H9 (cell line): Measurements from ENCODE around the gene TSPYL4. TPM values are rescaled to one million over a fixed set of nuclear protein-coding genes. Genes with fewer than 3 reads are reported as not detected.

Experiments used
- DNase-seq: peaks from one replicate; pipeline ENCODE4 v3.0.0-alpha.2; 2017
- H2AFZ ChIP-seq: one replicate; pipeline ENCODE4 v1.6.1; 2013; ENCODE audit warnings: mild to moderate bottlenecking, low read length, control low read depth, moderate library complexity
- H2AK5ac ChIP-seq: 2 replicates; pipeline ENCODE4 v1.6.1; 2013; ENCODE audit warnings: low read length, control low read depth, mixed read lengths; ENCODE audit not compliant: insufficient read length
- H2BK120ac ChIP-seq: one replicate; pipeline ENCODE4 v1.6.1; 2013; ENCODE audit warnings: low read depth, mild to moderate bottlenecking, low read length, control low read depth, inconsistent platforms; ENCODE audit not compliant: poor library complexity, severe bottlenecking
- H2BK12ac ChIP-seq: 2 replicates; pipeline ENCODE4 v1.6.1; 2013; ENCODE audit warnings: low read length, control low read depth, mixed read lengths, low read depth; ENCODE audit not compliant: insufficient read length
- H2BK15ac ChIP-seq: 2 replicates; pipeline ENCODE4 v1.6.1; 2013; ENCODE audit warnings: low read depth, low read length, control low read depth
- H2BK20ac ChIP-seq: one replicate; pipeline ENCODE4 v1.6.1; 2013; ENCODE audit warnings: low read depth, mild to moderate bottlenecking, low read length, control low read depth, inconsistent platforms; ENCODE audit not compliant: poor library complexity, severe bottlenecking
- H2BK5ac ChIP-seq: 2 replicates; pipeline ENCODE4 v1.6.1; 2013; ENCODE audit warnings: low read length, control low read depth, mixed read lengths; ENCODE audit not compliant: insufficient read length
- H3K14ac ChIP-seq: 2 replicates; pipeline ENCODE4 v1.6.1; 2013; ENCODE audit warnings: low read length, control low read depth; ENCODE audit not compliant: insufficient read depth
- H3K18ac ChIP-seq: 2 replicates; pipeline ENCODE4 v1.6.1; 2013; ENCODE audit warnings: low read depth, mild to moderate bottlenecking, mixed read lengths, low read length, control low read depth; ENCODE audit not compliant: insufficient read length
- H3K23ac ChIP-seq: 2 replicates; pipeline ENCODE4 v1.6.1; 2013; ENCODE audit warnings: low read length, control low read depth, mixed read lengths, low read depth; ENCODE audit not compliant: insufficient read length
- H3K23me2 ChIP-seq: 2 replicates; pipeline ENCODE4 v1.6.1; 2013; ENCODE audit warnings: low read depth, mild to moderate bottlenecking, mixed read lengths, low read length, control low read depth; ENCODE audit not compliant: insufficient read length, poor library complexity, severe bottlenecking
- H3K27ac ChIP-seq: 2 replicates; pipeline ENCODE4 v1.5.1; 2013; ENCODE audit warnings: low read length, control low read depth, mixed read lengths, low read depth; ENCODE audit not compliant: insufficient read length
- H3K27me3 ChIP-seq: 2 replicates; pipeline ENCODE4 v1.6.1; 2013; ENCODE audit warnings: low read length, control low read depth, inconsistent platforms; ENCODE audit not compliant: insufficient read depth
- H3K4ac ChIP-seq: 2 replicates; pipeline ENCODE4 v1.6.1; 2013; ENCODE audit warnings: low read depth, mild to moderate bottlenecking, control low read depth, inconsistent platforms, low read length, moderate library complexity
- H3K4me1 ChIP-seq: 2 replicates; pipeline ENCODE4 v1.6.1; 2013; ENCODE audit warnings: low read length, control low read depth, inconsistent platforms; ENCODE audit not compliant: insufficient read depth
- H3K4me2 ChIP-seq: 2 replicates; pipeline ENCODE4 v1.6.1; 2013; ENCODE audit warnings: low read length, control low read depth, mixed read lengths; ENCODE audit not compliant: insufficient read length, insufficient read depth
- H3K56ac ChIP-seq: 2 replicates; pipeline ENCODE4 v1.6.1; 2013; ENCODE audit warnings: low read depth, mild to moderate bottlenecking, mixed read lengths, low read length, control low read depth; ENCODE audit not compliant: insufficient read length
- H3K79me1 ChIP-seq: 2 replicates; pipeline ENCODE4 v1.6.1; 2013; ENCODE audit warnings: low read depth, mild to moderate bottlenecking, moderate library complexity, low read length, control low read depth, inconsistent platforms; ENCODE audit not compliant: insufficient read depth, poor library complexity, severe bottlenecking
- H3K79me2 ChIP-seq: 2 replicates; pipeline ENCODE4 v1.6.1; 2013; ENCODE audit warnings: low read length, control low read depth, inconsistent platforms; ENCODE audit not compliant: insufficient read depth
- H3K9ac ChIP-seq: 2 replicates; pipeline ENCODE4 v1.6.1; 2013; ENCODE audit warnings: low read length, control low read depth, mixed read lengths; ENCODE audit not compliant: insufficient read length; ENCODE audit errors: extremely low read depth
- H3K9me3 ChIP-seq: one replicate; pipeline ENCODE4 v1.6.1; 2013; ENCODE audit warnings: low read depth, low read length, inconsistent platforms; ENCODE audit not compliant: control insufficient read depth
- H3T11ph ChIP-seq: one replicate; pipeline ENCODE4 v1.6.1; 2013; ENCODE audit warnings: mild to moderate bottlenecking, low read length, control low read depth, inconsistent platforms
- H4K20me1 ChIP-seq: one replicate; pipeline ENCODE4 v1.6.1; 2013; ENCODE audit not compliant: control insufficient read depth, insufficient read length, insufficient read depth
- H4K5ac ChIP-seq: 2 replicates; pipeline ENCODE4 v1.6.1; 2013; ENCODE audit warnings: low read depth, mild to moderate bottlenecking, mixed read lengths, low read length, control low read depth; ENCODE audit not compliant: insufficient read length
- H4K8ac ChIP-seq: replicated peaks from 2 replicates; pipeline ENCODE4 v1.6.1; 2013; ENCODE audit warnings: low read length, control low read depth, mixed read lengths, low read depth; ENCODE audit not compliant: insufficient read length
- H4K91ac ChIP-seq: 2 replicates; pipeline ENCODE4 v1.6.1; 2013; ENCODE audit warnings: low read depth, mild to moderate bottlenecking, moderate library complexity, mixed read lengths, low read length, control low read depth; ENCODE audit not compliant: insufficient read length
- H3K27ac Mint-ChIP-seq, 3 experiments: 2 replicates in 2 of 3; 3 replicates in 1 of 3; pipeline ENCODE4 v1.8.0; 2020 to 2021; ENCODE audit warnings: mixed read lengths in 3 of 3, mild to moderate bottlenecking in 1 of 3, moderate library complexity in 1 of 3
- H3K27me3 Mint-ChIP-seq: 2 replicates; pipeline ENCODE4 v1.8.0; 2021; ENCODE audit warnings: low read depth, mild to moderate bottlenecking, moderate library complexity, mixed read lengths
- H3K36me3 Mint-ChIP-seq, 3 experiments: 2 replicates in 2 of 3; 3 replicates in 1 of 3; pipeline ENCODE4 v1.8.0; 2020 to 2021; ENCODE audit warnings: low read depth in 3 of 3, mixed read lengths in 3 of 3; ENCODE audit not compliant: insufficient read depth in 1 of 3
- H3K4me1 Mint-ChIP-seq, 2 experiments: 2 replicates each; pipeline ENCODE4 v1.8.0; 2020; ENCODE audit warnings: mixed read lengths in 2 of 2
- H3K4me3 Mint-ChIP-seq, 2 experiments: 2 replicates in 1 of 2; 3 replicates in 1 of 2; pipeline ENCODE4 v1.8.0; 2020 to 2021; ENCODE audit warnings: mild to moderate bottlenecking in 2 of 2, mixed read lengths in 2 of 2, moderate library complexity in 1 of 2
- H3K9me3 Mint-ChIP-seq, 2 experiments: 2 replicates in 1 of 2; 3 replicates in 1 of 2; pipeline ENCODE4 v1.8.0; 2020; ENCODE audit warnings: mild to moderate bottlenecking in 2 of 2, mixed read lengths in 2 of 2, moderate library complexity in 1 of 2
- CTCF ChIP-seq: fragments of 200-600 bp; sonication (generic); conservative IDR thresholded peaks from 3 replicates; pipeline ENCODE4 v1.8.0; 2021; ENCODE audit warnings: antibody characterized with exemption, mild to moderate bottlenecking
- WGBS: extraction: QIAGEN DNeasy Blood & Tissue Kit; methylation state at CpG from one replicate; pipeline ENCODE4 v1.1.7; 2013; ENCODE audit warnings: missing lambda C conversion rate, low lambda C conversion rate, mixed read lengths; ENCODE audit not compliant: insufficient read length; ENCODE audit errors: extremely low coverage; 5-methylcytosine and 5-hydroxymethylcytosine counted together
- total RNA-seq: library from RNA; stranded (reverse); gene quantifications from 2 replicates; pipeline ENCODE4 v1.2.1, GENCODE V29; 2021

Gene TSPYL4
- total RNA-seq, 1 experiment from 2014 or later = 19.0 TPM

- Mint-ChIP-seq H3K9me3 (no peaks in the 10 kb centered on the region), H3K4me3 (no peak overlapping the region), H3K27ac (no peak overlapping the region), H3K4me1 (no peaks in the 10 kb centered on the region), H3K27me3 (no peaks in the 10 kb centered on the region), H3K36me3 (peaks cover 0 to 33% (median 24%) of the 10 kb centered on the region in 3 experiments; a peak in 5 of 7 replicates)
- no peak overlapping the region for H4K91ac ChIP-seq
- H3K4me1 ChIP-seq = no peaks in the 10 kb centered on the region
- H3K4me2 ChIP-seq = no peak overlapping the region
- no peak overlapping the region for H2BK15ac ChIP-seq
- H3K14ac ChIP-seq = no peak overlapping the region
- H3T11ph ChIP-seq = no peak overlapping the region
- no peak overlapping the region for H2BK12ac ChIP-seq
- H3K23me2 ChIP-seq = no peaks in the 10 kb centered on the region
- H4K20me1 ChIP-seq = no peaks in the 10 kb centered on the region
- H3K27ac ChIP-seq = no peak overlapping the region
- no peak overlapping the region for H3K18ac ChIP-seq
- no peak overlapping the region for H3K4ac ChIP-seq
- no peaks in the 10 kb centered on the region for H3K79me1 ChIP-seq
- H2BK120ac ChIP-seq = no peak overlapping the region
- H2AFZ ChIP-seq = no peak overlapping the region
- H3K56ac ChIP-seq = no peak overlapping the region
- H3K9ac ChIP-seq = no peak overlapping the region
- H3K23ac ChIP-seq = no peak overlapping the region
- no peak overlapping the region for H4K5ac ChIP-seq
- no CpG with 5 or more reads among the region's 2 CpGs for WGBS
- H2BK5ac ChIP-seq = no peak overlapping the region
- H3K9me3 ChIP-seq = no peaks in the 10 kb centered on the region
- H4K8ac ChIP-seq = no peak overlapping the region
- no peak for DNase-seq
- TF ChIP-seq CTCF = no peak
- H3K79me2 ChIP-seq = no peaks in the 10 kb centered on the region
- no peaks in the 10 kb centered on the region for H3K27me3 ChIP-seq
- H2BK20ac ChIP-seq = no peak overlapping the region
- H2AK5ac ChIP-seq = no peak overlapping the region
Observed at GRCh38 chr6:116238083-116238482, 15.8 kb downstream of the TSPYL4 start.
